Fibroblast of pulmonary artery (primary cell): Measurements from ENCODE around the gene ERO1B.

Experiments used
- DNase-seq: peaks from one replicate; pipeline ENCODE4 v3.0.0-alpha.2; 2010; ENCODE audit warnings: low read depth
- H3K4me3 ChIP-seq: replicated peaks from 2 replicates; pipeline ENCODE4 v1.5.1; 2011; ENCODE audit warnings: low read depth, mild to moderate bottlenecking, control low read depth, low read length, moderate library complexity
- CTCF ChIP-seq: IDR thresholded peaks from 2 replicates; pipeline ENCODE4 v1.5.1; 2011; ENCODE audit warnings: mild to moderate bottlenecking, control low read depth, low read length, inconsistent platforms; ENCODE audit errors: missing control alignments

Gene ERO1B

DNA sequence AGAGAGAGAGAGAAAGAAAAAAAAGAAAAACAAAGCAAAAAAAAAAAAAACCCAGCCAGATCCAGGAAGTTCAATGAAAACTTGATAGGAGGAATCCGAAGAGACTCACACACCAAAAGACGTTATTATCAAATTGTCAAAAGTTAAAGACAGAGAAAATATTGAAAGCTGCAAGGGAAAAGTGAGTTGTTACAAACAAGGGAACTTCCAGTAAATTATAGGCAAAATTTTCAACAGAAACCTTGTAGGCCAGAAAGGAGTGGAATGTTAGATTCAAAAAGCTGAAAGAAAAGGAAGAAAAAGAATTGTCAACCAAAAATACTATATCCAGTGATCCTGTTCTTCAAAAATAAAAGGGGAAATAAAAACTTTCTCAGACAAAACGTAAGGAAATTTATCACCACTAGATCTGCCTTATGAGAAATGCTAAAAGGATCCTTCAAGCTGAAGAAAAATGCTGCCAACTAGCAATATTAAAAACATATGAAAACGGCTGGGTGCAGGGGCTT lies 23.6 kb downstream of the ERO1B start:
- DNase-seq: no peak
- TF ChIP-seq CTCF: no peak
- H3K4me3 ChIP-seq: no peak overlapping the region

DNA sequence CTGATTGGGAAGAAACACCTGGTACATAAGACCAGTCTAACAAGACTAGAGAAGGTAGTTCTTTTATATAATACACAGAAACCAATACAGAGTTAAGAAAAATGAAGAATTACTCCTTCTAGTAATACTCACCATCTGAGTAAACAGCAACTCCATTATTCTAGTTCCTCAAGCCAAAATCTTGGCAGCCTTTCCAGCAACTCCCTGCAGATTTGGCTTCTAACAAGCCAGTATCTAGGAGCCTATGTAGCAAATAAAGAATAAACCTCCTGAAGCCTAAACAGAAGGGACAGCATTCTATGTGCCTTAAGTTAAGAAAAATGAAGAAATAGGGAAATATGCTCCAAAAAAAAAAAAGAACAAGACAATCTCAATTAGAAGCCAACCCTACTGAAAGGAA lies 24.5 kb downstream of the ERO1B start:
- no peak overlapping the region for H3K4me3 ChIP-seq
- no peak for TF ChIP-seq CTCF
- DNase-seq: peak; percentile 3

GRCh38 chr1:236253918-236254637 lies 27.7 kb downstream of the ERO1B start:
- no peak for TF ChIP-seq CTCF
- no peak overlapping the region for H3K4me3 ChIP-seq
- DNase-seq: no peak

- no peak overlapping the region for H3K4me3 ChIP-seq
- TF ChIP-seq CTCF: no peak
- DNase-seq: no peak
These were observed 28.6 kb downstream of the ERO1B start for GRCh38 chr1:236253119-236253518.

DNA sequence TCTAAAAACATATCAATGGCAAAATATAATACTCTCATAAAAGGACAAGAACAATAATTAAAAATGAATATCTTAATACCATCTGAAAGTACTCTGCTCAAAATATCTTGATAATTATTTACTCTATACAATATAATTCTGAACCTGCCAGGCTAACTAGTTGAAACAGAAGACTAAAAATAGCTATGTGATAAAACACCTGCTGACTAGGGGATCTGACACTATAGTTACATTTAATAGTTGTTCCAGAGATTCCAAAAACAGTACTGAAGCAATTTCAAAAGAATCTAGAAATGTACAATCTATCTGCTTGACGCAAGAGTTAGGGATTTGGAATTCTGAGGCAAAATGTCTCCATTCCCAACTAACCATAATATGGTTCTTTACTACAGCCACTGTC lies 30.2 kb downstream of the ERO1B start:
- TF ChIP-seq CTCF: no peak
- no peak overlapping the region for H3K4me3 ChIP-seq
- no peak for DNase-seq

DNA sequence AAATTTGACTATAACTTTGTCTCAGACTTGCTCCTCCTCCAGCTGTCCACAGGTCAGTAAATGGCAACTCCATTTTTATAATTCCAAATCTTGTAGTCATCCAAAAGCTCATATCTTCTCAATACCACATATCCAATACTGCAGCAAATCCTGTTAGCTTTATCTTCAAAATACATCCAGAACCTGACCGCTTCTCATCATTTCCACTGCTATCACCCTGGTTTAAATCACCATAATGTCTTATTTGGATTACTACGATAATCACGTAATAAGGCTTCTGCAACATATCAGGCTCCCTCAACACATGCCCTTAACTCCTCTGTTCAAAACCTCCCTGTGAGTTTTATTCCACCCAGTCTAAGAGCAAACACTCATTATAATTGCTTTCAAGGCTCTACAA lies 34.5 kb downstream of the ERO1B start:
- TF ChIP-seq CTCF: no peak
- DNase-seq: no peak
- no peak overlapping the region for H3K4me3 ChIP-seq

GRCh38 chr1:236242568-236242967 lies 39.2 kb downstream of the ERO1B start:
- no peak overlapping the region for H3K4me3 ChIP-seq
- DNase-seq: no peak
- no peak for TF ChIP-seq CTCF
